DMS153 (cell line): ENCODE data around the gene KRTAP5-2.
A peak's percentile ranks its signal among the peaks of the same experiment; 100 is the strongest.
"Not testable (repeated sequence)": the region's sequence is repeated elsewhere in the genome, so short reads cannot be mapped to it uniquely, and the experiment has no call there.

ENCODE experiments used
- DNase-seq: peaks from one replicate; lab custom pipeline; 2025; lab: John Stamatoyannopoulos, UW

KRTAP5-2 gene

GRCh38 chr11:1628506-1629325, 30.6 kb upstream of the KRTAP5-2 start:
- peak; percentile 53 for DNase-seq

GRCh38 chr11:1625541-1625940, 27.4 kb upstream of the KRTAP5-2 start:
- DNase-seq, result no peak

GRCh38 chr11:1624621-1625020, 26.5 kb upstream of the KRTAP5-2 start:
- no peak for DNase-seq

GRCh38 chr11:1623716-1624115, 25.6 kb upstream of the KRTAP5-2 start:
- no peak for DNase-seq

GRCh38 chr11:1622086-1622485, 24.0 kb upstream of the KRTAP5-2 start, which contains the start of gene KRTAP5-4:
KRTAP5-4 (minus strand) TSS chr11:1622138; CDS start chr11:1622093, 45 bp downstream.
- DNase-seq, result no peak

- no peak for DNase-seq
Measured at GRCh38 chr11:1619449-1619848, 21.4 kb upstream of the KRTAP5-2 start.

GRCh38 chr11:1618231-1618630, 20.1 kb upstream of the KRTAP5-2 start:
- no peak for DNase-seq

GRCh38 chr11:1608363-1608762, 10.3 kb upstream of the KRTAP5-2 start, which contains the start of gene KRTAP5-3:
KRTAP5-3 (minus strand) TSS chr11:1608463; CDS start chr11:1608385, 78 bp downstream.
- no peak for DNase-seq

- not testable (repeated sequence) for DNase-seq
Measured at GRCh38 chr11:1607901-1608300, 9.8 kb upstream of the KRTAP5-2 start.

- not testable (repeated sequence) for DNase-seq
Measured at GRCh38 chr11:1607156-1607845, 9.2 kb upstream of the KRTAP5-2 start.

GRCh38 chr11:1605923-1606322, 7.8 kb upstream of the KRTAP5-2 start:
- not testable (repeated sequence) for DNase-seq

- DNase-seq, result no peak
Measured at GRCh38 chr11:1604711-1605110, 6.6 kb upstream of the KRTAP5-2 start.

GRCh38 chr11:1604181-1604580, 6.1 kb upstream of the KRTAP5-2 start:
- DNase-seq, result no peak

GRCh38 chr11:1603629-1604028, 5.5 kb upstream of the KRTAP5-2 start:
- no peak for DNase-seq

- not testable (repeated sequence) for DNase-seq
Measured at GRCh38 chr11:1601663-1602062, 3.6 kb upstream of the KRTAP5-2 start.

GRCh38 chr11:1600626-1601025, 2.5 kb upstream of the KRTAP5-2 start:
- DNase-seq, result no peak

- no peak for DNase-seq
Measured at GRCh38 chr11:1598816-1599215, 722 bp upstream of the KRTAP5-2 start.

- not testable (repeated sequence) for DNase-seq
Measured at GRCh38 chr11:1598406-1598805, 312 bp upstream of the KRTAP5-2 start.

GRCh38 chr11:1597331-1597993, 632 bp downstream of the KRTAP5-2 start:
- no peak for DNase-seq

GRCh38 chr11:1596576-1597121, 1.4 kb downstream of the KRTAP5-2 start:
- DNase-seq, result not testable (repeated sequence)

- not testable (repeated sequence) for DNase-seq
Measured at GRCh38 chr11:1595994-1596575, 2.0 kb downstream of the KRTAP5-2 start.

GRCh38 chr11:1592628-1593027, 5.5 kb downstream of the KRTAP5-2 start:
- no peak for DNase-seq
